AG04450 (cell line): ENCODE data around the gene TMEM52B. TPM values are rescaled to one million over a fixed set of nuclear protein-coding genes. Genes with fewer than 3 reads are reported as not detected.
"Not testable (repeated sequence)": the region's sequence is repeated elsewhere in the genome, so short reads cannot be mapped to it uniquely, and the experiment has no call there.

Experiments used
- CTCF ChIA-PET: fragments of 300-600, 350-600 bp; formaldehyde crosslinking; extraction: SDS; loops from one replicate; lab custom pipeline; 2022; ENCODE audit warnings: antibody characterized with exemption, inconsistent platforms; lab: Charles Lee
- POLR2A ChIA-PET: fragments of 350-600 bp; formaldehyde crosslinking; extraction: SDS; loops from one replicate; lab custom pipeline; 2021; ENCODE audit warnings: antibody characterized with exemption, inconsistent platforms; lab: Yijun Ruan, JAX
- DNase-seq: peaks from one replicate; pipeline ENCODE4 v3.0.0-alpha.2; 2011; ENCODE audit warnings: low read depth, low spot score
- H3K27ac ChIP-seq: one replicate; pipeline ENCODE4 v1.5.1; 2012; ENCODE audit warnings: low read depth, low read length, control low read depth
- H3K27me3 ChIP-seq: one replicate; pipeline ENCODE4 v1.6.0; 2012; ENCODE audit warnings: low read length; ENCODE audit not compliant: control insufficient read depth, insufficient read depth
- H3K4me3 ChIP-seq: 2 replicates; pipeline ENCODE4 v1.5.1; 2011; ENCODE audit warnings: mild to moderate bottlenecking, low read depth, low read length, control low read depth
- H3K9me3 ChIP-seq: 2 replicates; pipeline ENCODE4 v1.5.1; 2012; ENCODE audit warnings: low read length; ENCODE audit not compliant: control insufficient read depth, insufficient read depth
- CTCF ChIP-seq: IDR thresholded peaks from 2 replicates; pipeline ENCODE4 v1.5.1; 2011; ENCODE audit warnings: low read depth, low read length, control low read depth, inconsistent platforms
- polyA plus RNA-seq: library from polyadenylated mRNA; depleted of rRNA; stranded (reverse); fragments of >200 nt; gene quantifications from 2 replicates; pipeline ENCODE4 v1.2.3, GENCODE V29; 2011

The TMEM52B gene
- polyA plus RNA-seq, 1 experiment, result 8.3 TPM

GRCh38 chr12:10191865-10192264, 13.0 kb downstream of the TMEM52B start:
- ChIA-PET POLR2A (interaction anchor here (0.7 to 2.6 kb wide), 3 partner anchors 21 to 39 kb away, joined by 3 to 10 read pairs (median 4); partner anchors contain the start of gene GABARAPL1), CTCF (interaction anchor here (0.7 to 5.1 kb wide), 7 partner anchors 8 to 442 kb away, joined by 3 to 70 read pairs (median 7); no protein-coding TSS in a partner anchor)
- no peak overlapping the region for H3K27ac ChIP-seq

GRCh38 chr12:10194160-10194670, 15.4 kb downstream of the TMEM52B start:
- POLR2A ChIA-PET, result interaction anchor here (2.7 kb wide), 1 partner anchor 19 kb away, joined by 10 read pairs; the partner anchor contains the start of gene GABARAPL1
- CTCF ChIA-PET, result interaction anchor here (0.5 to 2.2 kb wide), 4 partner anchors 36 to 1698 kb away, joined by 3 to 15 read pairs (median 3); no protein-coding TSS in a partner anchor
- Histone ChIP-seq H3K4me3 (no peak overlapping the region), H3K9me3 (no peaks in the 10 kb centered on the region), H3K27ac (no peak overlapping the region), H3K27me3 (no peaks in the 10 kb centered on the region)
- no peak for TF ChIP-seq CTCF
- no peak for DNase-seq

More at GRCh38 chr12:10191865-10192264, 13.0 kb downstream of the TMEM52B start:
- H3K9me3 ChIP-seq, result no peaks in the 10 kb centered on the region
- H3K4me3 ChIP-seq, result no peak overlapping the region
- no peak for TF ChIP-seq CTCF
- H3K27me3 ChIP-seq, result no peaks in the 10 kb centered on the region
- no peak for DNase-seq

- no peaks in the 10 kb centered on the region for H3K9me3 ChIP-seq
- H3K27me3 ChIP-seq, result no peaks in the 10 kb centered on the region
- no peak overlapping the region for H3K27ac ChIP-seq
- no peak overlapping the region for H3K4me3 ChIP-seq
- TF ChIP-seq CTCF, result no peak
- CTCF ChIA-PET, result interaction anchor here (0.6 to 2.6 kb wide), 4 partner anchors 12 to 446 kb away, joined by 3 to 18 read pairs (median 4); no protein-coding TSS in a partner anchor
- DNase-seq, result no peak
- POLR2A ChIA-PET, result interaction anchor here (1.0 to 2.7 kb wide), 2 partner anchors 12 to 17 kb away, joined by 6 to 10 read pairs; partner anchors contain the start of gene GABARAPL1
These were observed 17.4 kb downstream of the TMEM52B start for GRCh38 chr12:10196210-10196609.

GRCh38 chr12:10197879-10198278, 19.0 kb downstream of the TMEM52B start:
- no peak for TF ChIP-seq CTCF
- Histone ChIP-seq H3K27me3 (no peaks in the 10 kb centered on the region), H3K4me3 (no peak overlapping the region), H3K9me3 (no peaks in the 10 kb centered on the region), H3K27ac (no peak overlapping the region)
- no peak for DNase-seq
- ChIA-PET POLR2A (no interaction called here), CTCF (interaction anchor here (1.0 to 2.6 kb wide), 2 partner anchors 38 to 45 kb away, joined by 4 to 18 read pairs; no protein-coding TSS in a partner anchor)

- not testable (repeated sequence) for DNase-seq, H3K4me3 ChIP-seq, H3K9me3 ChIP-seq, H3K27ac ChIP-seq, H3K27me3 ChIP-seq
- POLR2A ChIA-PET, result interaction anchor here (0.6 kb wide), 1 partner anchor 9 kb away, joined by 3 read pairs; no protein-coding TSS in a partner anchor
- CTCF ChIA-PET, result interaction anchor here (0.6 kb wide), 1 partner anchor 280 kb away, joined by 3 read pairs; no protein-coding TSS in a partner anchor
These were observed 25.7 kb downstream of the TMEM52B start for GRCh38 chr12:10204495-10204894.
